Glomerular endothelial cell (primary cell): ENCODE results near the gene PFKP. TPM values are rescaled to one million over a fixed set of nuclear protein-coding genes. Genes with fewer than 3 reads are reported as not detected.

Experiments used
- DNase-seq: peaks from one replicate; pipeline ENCODE4 v3.0.0-alpha.2; 2011; ENCODE audit warnings: low read depth, low spot score; ENCODE audit errors: extremely low read depth
- total RNA-seq: library from RNA; depleted of rRNA; stranded (reverse); fragments of >200 nt; gene quantifications from 2 replicates; pipeline ENCODE4 v1.2.3, GENCODE V29; 2015

The PFKP gene
- total RNA-seq, 1 donor from 2014 or later, result 273 TPM

DNA sequence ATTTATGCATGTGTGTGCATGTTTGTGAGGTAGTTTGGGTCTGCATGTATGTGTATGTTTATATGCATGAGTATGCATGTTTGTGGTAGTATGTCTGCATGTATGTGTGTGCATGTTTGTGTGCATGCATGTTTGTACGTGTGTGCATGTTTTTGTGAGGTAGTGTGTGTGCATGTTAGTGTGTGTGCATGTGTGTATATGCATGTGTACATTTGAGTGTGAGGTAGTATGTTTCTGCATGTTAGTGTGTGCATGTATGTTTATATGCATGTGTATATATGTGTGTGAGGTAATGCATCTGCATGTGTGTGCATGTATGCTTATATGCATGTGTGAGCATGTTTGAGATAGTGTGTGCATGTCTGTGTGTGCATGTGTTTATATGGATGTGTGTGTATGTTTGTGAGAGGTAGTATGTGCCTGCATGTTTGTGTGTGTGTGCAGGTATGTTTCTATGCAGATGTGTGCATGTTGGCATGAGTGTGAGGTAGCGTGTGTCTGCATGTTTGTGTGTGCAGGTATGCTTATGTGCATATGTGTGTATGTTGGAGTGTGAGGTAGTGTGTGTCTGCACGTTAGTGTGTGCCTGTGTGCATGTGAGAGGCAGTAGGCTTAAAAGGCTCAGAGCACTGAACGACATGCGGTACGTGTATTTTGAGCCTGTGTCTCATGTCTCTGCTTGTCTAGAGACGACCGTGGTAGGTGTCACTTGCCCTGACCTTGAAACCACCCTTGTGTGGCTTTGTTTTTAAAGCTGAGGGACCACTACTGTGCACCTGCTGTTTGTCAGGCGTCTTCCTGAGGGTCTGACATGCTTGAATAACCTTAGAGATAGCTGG, 43.7 kb downstream of the PFKP start:
- DNase-seq, result no peak

DNA sequence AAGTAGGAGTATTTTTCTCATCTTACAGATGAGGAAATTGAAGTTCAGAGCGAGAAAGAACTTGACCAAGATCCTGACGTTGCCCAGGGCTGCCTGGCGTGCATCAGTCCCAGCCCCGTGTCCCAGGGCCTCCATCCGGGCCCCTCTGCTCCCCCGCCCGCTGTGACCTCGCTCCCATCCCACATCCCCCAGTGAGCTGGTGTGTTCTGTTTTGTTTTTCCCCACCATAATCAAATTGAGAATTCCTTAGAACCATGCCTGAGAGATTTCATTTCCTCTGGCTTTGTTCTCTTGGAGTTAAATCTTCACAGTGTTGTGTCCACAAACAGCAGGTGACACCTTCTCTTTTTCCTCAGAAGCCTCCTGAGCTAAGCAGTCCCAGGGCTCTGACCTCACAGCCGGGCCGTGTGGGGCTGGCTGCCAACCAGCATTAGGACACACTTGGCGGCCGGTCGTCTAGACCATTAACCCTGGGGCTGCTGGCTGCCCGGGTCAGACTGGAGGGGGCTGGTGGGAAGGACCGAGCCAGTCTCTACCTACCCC, 44.3 kb downstream of the PFKP start:
- DNase-seq, result no peak

DNA sequence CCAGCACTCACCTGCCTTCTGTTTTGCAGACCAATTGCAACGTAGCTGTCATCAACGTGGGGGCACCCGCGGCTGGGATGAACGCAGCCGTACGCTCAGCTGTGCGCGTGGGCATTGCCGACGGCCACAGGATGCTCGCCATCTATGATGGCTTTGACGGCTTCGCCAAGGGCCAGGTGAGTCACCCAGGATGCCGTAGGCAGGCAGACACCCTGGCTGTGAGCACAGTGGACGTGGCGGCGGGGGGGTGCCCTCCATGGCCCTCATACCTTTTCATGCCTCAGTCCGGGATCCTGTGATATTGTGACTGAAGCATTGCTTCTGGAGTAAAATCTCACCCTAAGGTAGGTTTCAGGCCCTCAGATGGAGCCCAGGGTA, 46.0 kb downstream of the PFKP start:
- DNase-seq, result no peak

DNA sequence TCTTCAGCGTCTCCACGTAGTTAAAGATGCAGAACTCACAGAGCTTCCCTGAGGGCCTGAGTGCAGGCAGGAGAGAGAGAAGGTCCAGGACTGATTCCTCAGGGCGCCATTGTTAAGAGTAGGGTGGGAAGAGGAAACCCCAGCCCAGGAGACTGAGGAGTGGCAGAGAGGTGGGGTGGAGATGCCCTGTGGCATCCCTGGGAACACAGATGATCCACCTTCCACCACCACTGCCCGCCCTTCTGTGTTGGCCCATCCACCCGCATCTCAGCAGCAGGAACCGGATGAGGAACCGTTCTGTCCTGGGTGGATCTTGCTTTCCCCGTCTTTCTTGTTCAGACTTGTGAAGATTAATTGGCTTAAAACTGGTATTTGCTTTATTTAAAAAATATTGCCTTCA, 48.3 kb downstream of the PFKP start:
- no peak for DNase-seq

DNA sequence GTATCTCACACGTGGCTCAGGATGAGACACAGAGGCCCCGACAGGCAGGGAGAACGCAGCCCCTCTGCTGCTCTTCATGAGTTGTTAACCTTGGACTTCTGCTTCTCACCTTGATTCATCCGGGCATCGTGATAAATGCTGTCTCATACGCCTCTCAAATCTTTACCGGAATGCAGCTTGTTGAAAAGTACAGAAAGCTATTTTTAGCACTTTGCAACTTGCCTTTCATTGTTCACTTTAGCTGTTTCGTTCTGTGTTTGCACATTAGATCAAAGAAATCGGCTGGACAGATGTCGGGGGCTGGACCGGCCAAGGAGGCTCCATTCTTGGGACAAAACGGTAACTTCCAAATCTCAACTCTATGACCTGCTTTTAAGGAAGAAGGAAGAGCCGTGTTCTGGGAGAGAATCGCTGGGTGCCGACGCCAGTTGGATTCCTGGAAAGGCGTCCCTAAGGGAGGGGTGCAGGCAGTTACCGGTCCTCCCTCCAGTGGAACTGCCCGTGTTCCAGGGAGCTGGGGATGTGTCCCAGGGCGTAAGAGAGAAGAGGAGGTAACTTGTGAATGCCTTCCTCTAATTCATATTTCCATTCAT, 49.3 kb downstream of the PFKP start:
- DNase-seq, result no peak

DNA sequence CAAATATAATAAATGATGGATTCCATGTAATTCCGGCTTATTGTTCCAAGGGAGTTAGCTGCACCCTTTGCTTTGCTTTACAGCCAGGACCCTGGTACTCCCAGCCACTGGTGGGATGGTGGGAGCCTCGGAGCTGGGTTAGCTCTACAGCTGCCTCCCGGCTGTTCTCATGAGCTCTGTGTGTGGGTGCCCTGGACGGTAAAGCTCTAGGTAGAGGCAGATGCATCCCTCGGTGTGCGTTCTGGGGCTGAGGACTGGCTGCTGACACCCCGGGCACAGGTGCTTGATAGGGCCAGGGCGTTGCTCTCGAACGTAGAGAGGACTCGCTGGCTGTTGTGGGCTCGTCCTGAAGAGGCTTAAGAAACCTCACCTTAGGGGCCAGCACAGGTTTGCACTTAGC, 50.1 kb downstream of the PFKP start:
- no peak for DNase-seq

DNA sequence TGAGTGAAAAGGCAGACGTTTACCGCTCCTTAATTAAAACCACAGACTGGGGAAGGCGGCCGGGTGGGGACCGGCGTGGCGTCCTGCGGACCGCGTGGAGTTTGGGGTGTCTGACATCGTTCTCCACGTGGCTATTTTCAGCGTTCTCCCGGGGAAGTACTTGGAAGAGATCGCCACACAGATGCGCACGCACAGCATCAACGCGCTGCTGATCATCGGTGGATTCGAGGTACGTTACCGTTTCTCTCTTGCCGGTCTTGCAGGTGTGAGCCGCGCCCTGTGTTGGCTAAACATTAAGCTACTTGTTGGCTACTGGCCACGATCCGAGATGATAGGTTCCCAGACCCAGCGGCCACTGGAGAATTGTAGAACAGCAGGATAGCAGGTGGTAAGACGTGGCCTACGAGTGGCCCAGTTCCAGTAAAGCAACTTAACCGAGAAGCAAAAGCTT, 51.3 kb downstream of the PFKP start:
- no peak for DNase-seq

DNA sequence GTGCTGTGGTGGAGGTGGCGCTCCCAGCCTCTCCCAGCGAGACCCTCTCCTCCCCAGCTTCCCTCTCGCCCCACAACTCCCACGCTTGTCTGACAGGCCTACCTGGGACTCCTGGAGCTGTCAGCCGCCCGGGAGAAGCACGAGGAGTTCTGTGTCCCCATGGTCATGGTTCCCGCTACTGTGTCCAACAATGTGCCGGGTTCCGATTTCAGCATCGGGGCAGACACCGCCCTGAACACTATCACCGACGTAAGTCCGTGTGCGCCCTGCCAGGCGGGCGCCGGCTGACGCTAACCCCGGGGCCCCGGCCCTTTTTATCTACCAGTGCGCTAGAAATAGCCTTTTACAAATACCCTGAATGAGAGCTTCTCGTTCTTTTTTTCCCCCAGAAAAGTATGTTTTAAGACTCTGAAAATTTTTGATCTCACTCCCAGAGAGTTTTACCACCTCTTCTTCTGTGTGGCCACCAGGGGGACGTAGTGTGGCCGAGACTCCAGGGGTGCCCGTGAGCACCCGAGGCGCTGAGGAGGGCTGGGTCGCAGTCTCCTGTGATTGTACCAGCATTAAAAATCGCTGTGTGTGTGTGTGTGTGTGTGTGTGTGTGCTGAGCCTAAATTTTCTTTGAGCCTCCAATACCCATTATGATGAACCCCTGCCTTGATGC, 52.6 kb downstream of the PFKP start:
- no peak for DNase-seq

DNA sequence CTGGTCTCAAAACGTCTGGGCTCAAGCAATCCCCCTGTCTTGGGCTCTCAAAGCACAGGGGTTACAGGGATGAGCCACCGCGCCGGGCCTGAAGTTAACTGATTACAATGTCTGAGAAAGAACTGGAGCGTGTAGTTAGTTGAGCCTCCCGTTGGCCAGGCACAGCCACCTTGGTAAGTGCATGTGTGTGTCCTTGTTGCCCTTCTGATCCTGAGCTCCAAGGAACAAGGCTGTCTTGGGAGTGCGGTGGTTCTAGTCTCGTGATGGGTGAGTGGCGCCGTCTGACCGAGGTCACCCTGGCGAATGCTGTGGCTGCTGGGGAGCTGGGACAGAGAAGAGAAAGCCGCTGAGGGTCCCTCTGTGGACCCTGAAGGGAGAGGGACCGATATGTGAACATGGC, 54.7 kb downstream of the PFKP start:
- no peak for DNase-seq

DNA sequence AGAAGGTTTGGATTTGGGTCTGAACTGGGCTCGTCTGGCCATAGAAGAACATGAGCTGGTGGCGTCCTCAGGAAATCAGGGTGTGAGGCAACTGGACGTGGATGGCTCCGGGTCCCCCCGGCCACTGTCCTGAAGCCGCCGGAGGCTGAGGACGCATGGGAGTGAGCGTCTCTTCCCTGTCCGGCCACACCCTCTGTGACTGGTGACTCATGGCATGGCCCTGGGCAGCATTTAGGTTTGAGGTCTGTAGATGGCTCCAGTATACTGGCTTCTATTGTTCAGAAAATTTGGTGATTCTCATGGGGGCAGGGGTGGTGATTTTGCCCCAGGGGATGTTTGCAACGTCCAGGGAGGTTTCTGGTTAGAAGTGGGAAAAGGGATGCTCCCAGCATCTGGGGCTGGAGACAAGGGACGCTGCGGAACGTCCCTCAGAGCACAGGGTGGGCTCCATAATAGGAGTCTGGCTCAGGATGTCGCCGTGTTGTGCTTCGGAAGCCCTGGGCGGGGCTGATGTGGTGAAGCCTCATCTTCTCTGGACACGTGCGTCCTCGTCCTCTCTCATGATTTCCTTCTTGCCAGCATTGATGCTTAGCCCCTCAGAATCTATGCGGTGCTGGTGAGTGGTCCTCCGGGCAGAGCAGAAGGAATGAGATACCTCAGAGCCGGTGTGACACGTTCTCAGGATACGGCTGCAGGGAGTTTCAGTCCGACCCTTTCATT, 55.3 kb downstream of the PFKP start:
- no peak for DNase-seq

DNA sequence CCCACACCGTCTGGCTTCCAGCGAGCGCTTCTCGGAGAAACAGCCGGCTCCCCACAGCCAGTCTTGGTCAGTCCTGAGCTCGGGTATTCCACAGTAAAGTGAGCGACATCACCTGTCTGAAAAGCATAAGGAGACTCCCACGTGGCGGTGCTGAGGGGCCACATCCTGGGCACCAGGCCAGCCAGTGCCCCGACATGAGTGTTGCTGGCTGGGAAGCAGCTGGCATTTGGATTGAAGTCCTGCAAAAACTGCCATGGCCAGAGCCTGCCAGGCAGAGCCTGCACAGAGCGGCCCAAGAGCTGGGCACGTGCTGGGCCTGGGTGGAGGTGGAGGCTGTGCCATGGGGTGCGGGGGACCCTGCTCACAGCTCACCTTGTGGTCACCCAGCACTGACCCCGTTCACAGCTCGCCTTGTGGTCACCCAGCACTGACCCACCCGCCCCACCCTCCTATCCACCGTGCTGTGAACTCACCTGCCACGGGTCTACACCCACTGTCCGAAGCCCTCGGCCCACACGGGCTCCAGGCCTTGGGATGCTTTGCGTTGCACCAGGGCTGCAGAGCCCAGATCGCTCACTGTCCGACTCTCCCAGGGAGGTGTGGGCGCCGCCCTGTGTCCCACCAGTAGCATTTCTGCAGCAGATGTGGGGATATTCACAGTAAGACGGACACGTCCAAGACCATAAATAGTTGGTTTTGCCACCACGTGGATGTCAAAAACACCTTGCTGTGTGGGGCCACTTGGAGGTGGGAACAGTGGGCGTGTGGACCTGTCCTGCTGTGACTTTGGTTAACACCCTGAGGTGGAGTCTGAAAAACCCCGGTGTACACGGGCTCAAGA, 56.4 kb downstream of the PFKP start:
- no peak for DNase-seq

DNA sequence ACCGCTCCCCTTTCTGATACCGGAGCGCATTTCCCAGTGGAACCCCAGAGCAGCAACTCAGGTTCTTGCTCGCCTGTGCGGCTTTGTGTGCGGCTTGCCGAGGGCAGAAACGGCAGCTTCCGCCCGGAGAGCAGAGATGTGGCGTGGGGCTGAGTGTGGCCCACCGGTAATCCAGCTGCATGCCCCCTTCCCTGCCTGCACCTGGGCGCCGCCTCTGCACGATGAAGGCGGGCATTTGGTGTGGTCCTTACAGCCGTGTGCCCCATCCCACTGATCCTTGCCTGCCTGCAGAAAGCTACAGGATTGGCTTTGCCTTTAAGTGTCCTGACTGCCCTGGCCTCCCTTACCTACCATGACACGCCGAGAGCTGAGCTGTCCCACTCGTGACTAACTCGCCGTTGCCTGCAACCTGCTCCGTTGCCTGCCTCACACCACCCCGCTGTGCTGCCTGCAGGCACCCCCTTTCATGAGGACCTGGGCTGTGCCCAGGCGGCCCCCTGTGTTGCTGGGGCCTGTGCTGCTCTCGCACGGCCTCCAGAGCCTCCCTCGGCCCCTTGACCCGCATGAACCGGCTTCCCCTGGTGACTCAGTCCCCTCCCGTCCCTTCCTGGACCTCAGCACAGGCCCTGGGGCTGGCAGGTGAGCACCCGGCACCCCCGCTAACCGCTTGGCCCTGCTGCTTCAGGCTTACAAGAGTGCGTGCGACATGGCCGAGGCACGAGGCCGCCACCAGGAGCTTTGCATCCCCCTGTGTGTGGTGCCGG, 57.2 kb downstream of the PFKP start:
- DNase-seq, result no peak

DNA sequence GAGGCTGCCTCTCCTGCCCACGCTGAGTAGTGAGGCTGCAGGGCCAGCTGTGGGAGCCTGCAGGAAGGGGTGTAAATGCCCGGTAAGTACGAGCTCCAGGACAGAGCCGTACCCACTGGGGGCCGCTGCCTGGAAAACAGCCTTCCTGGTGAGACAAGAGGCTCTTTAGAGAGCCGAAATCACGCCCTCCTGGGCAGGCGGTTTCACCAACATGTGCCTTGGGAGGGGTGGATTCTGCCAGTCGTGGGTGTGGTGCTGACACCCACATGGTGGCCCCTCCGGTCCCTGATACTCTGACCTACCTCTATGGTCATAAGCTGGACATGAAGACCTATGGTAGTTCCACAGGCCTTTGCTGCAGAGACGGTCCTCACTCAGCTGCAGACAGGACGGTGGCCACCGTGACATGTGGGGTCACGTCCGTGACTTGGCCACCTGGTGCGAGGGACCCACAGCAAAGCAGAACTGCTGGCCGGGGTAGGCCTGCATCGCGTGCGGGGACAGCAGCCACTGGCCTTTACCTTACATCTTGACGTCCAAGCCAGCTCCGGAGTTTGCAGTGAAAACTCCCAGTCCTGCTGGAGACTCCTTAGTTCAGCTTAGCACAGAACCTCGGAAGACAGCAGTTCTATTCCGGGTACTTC, 58.3 kb downstream of the PFKP start:
- no peak for DNase-seq

DNA sequence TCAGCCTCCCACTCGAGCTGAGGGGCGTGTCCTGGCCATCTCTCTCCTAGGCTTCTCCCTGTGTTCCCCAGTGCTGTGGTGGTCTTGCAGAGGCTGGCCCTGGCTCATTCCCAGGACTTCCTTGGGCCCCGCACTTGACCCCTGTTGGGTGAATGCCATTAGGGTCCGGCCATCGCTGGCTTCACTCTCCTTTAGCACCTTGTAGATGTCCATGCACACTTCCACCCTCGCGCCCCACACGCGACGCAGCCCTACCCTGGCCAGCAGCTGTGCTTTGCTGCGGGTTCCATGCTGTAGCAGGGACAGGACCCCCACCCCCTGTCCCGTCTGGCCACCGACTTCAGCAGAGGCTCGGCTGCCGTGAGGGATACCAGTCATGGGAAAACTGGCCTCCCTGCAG, 58.9 kb downstream of the PFKP start:
- DNase-seq, result no peak

DNA sequence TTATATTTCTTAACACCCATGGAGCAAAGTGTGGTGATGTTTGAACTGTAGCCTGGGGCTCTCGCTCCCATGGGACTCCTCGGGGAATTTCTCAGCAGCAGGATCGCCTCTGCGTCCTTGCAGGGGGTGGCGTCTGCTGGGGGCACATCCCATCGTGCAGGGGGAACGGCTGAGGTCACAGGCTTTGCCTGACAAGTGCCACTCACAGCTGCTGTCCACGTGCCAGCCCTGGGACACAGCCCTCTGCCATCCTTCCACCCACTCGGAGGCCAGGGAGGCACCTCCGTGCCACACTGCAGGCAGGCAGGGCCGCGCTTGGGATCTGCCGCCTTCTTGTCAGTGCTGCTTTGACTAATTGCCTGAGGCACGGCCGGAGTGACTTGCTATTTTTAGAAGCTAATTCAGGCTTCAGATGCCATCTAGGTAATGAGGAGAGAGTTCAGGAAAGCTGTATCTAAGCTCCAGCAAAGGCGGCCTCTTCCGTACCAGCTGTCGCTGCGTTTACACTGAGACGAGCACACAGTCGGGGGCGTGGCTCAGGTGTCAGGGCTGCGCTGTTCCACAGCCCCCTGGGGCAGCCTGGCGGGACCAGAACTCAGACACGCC, 59.5 kb downstream of the PFKP start:
- DNase-seq, result no peak

DNA sequence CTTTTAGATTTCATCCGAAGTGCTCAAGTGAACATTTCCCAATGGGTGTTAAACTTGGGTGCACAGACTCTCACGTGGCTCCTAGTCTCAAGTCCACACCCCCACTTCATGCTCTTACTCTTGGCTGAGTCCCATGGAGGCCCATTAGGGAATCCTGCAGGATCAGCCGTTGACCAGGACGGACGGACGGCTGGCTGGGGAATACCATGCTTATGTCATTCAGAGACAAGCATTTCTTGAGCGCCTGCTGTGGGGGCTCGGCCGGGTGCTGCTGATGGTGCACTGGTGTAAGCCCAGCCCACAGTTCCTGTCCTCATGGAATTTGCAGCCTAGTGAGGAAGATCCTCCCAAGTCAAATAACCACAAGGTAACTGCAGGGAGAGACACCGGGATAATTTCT, 60.6 kb downstream of the PFKP start:
- DNase-seq, result no peak

DNA sequence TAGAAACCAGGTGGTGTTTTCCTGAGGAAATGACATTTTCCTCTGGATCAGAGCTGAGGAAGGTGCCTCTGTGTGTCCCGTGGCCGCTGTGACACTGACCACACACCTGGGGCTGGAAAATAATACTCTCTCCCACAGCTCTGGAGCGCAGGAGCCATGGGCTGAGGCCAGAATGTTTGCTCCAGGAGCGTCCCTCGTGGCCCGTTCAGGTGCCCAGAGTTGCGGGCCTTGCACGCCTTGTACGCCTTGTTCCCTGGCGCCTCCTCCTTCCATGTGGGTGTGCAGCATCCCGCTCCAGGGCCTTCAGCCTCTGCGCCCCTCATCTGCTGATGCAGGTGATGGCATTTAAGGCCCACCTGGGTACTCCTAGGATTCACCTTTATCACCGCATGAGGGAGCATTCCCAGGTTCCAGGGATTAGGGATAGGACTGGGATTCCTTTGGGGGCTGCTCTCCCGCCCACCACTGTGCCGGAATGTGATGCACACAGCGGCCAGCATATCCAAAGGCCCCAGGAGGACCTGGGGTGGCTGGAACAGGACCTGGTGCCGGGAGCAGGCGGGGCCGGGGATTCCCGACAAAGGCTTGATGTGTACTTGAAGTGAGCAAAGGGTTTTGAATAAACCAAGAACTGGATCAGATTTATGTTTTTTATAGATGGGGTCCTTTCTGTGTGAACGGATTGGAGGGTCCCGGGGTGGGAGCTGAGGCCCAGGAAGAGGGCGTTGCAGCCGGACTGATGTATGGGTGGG, 61.2 kb downstream of the PFKP start:
- no peak for DNase-seq
